Hepatocyte (in vitro differentiated cells): Measurements from ENCODE around the gene MANF. TPM values are rescaled to one million over a fixed set of nuclear protein-coding genes. Genes with fewer than 3 reads are reported as not detected.

Experiments
- DNase-seq: peaks from one replicate; pipeline ENCODE4 v3.0.0-alpha.2; 2016; ENCODE audit warnings: low spot score
- H2AFZ ChIP-seq: fragments of 200-600 bp; sonication (generic); 2 replicates; pipeline ENCODE4 v1.6.0; 2016; ENCODE audit warnings: antibody characterized with exemption, mild to moderate bottlenecking
- H3K27ac ChIP-seq: fragments of 200-600 bp; sonication (generic); 2 replicates; pipeline ENCODE4 v1.5.1; 2016; ENCODE audit warnings: mild to moderate bottlenecking
- H3K27me3 ChIP-seq: fragments of 200-600 bp; sonication (generic); 2 replicates; pipeline ENCODE4 v1.6.1; 2016
- H3K36me3 ChIP-seq: fragments of 200-600 bp; sonication (generic); replicated peaks from 2 replicates; pipeline ENCODE4 v1.5.1; 2016; ENCODE audit warnings: low read depth; ENCODE audit not compliant: insufficient read depth
- H3K4me1 ChIP-seq: fragments of 200-600 bp; sonication (generic); 2 replicates; pipeline ENCODE4 v1.5.1; 2016; ENCODE audit warnings: mild to moderate bottlenecking, moderate library complexity; ENCODE audit not compliant: insufficient read depth
- H3K4me2 ChIP-seq: fragments of 200-600 bp; sonication (generic); 2 replicates; pipeline ENCODE4 v1.6.0; 2016
- H3K4me3 ChIP-seq: fragments of 200-600 bp; sonication (generic); 2 replicates; pipeline ENCODE4 v1.5.1; 2016; ENCODE audit warnings: mild to moderate bottlenecking
- H3K79me2 ChIP-seq: fragments of 200-600 bp; sonication (generic); 2 replicates; pipeline ENCODE4 v1.6.0; 2017; ENCODE audit warnings: mild to moderate bottlenecking
- H3K9me2 ChIP-seq: fragments of 200-600 bp; sonication (generic); replicated peaks from 2 replicates; pipeline ENCODE4 v1.6.0; 2017; ENCODE audit warnings: mild to moderate bottlenecking; ENCODE audit not compliant: insufficient read depth
- H3K9me3 ChIP-seq: fragments of 200-600 bp; sonication (generic); 2 replicates; pipeline ENCODE4 v1.5.1; 2016; ENCODE audit warnings: low read depth, mild to moderate bottlenecking
- H4K20me1 ChIP-seq: fragments of 200-600 bp; sonication (generic); 2 replicates; pipeline ENCODE4 v1.6.0; 2016; ENCODE audit warnings: mild to moderate bottlenecking; ENCODE audit not compliant: insufficient read depth, poor library complexity, severe bottlenecking
- EZH2 ChIP-seq: fragments of 200-600 bp; sonication (generic); IDR thresholded peaks from 2 replicates; pipeline ENCODE4 v1.6.1; 2016; ENCODE audit warnings: antibody characterized with exemption, mild to moderate bottlenecking, borderline replicate concordance
- EZH2phosphoT487 ChIP-seq: fragments of 200-600 bp; sonication (generic); IDR thresholded peaks from one replicate; pipeline ENCODE4 v1.6.1; 2018; ENCODE audit warnings: antibody characterized with exemption, mild to moderate bottlenecking, low read depth, moderate library complexity; ENCODE audit not compliant: unreplicated experiment, severe bottlenecking
- WGBS: methylation state at CpG from one replicate; pipeline ENCODE4 v1.1.6; 2016; ENCODE audit warnings: low lambda C conversion rate; ENCODE audit errors: missing lambda C conversion rate; 5-methylcytosine and 5-hydroxymethylcytosine counted together
- polyA plus RNA-seq: library from polyadenylated mRNA; unstranded; fragments of >200 nt; fragmentation: Nextera tagmentation; extraction: Ambion mirVana; gene quantifications from 2 replicates; pipeline ENCODE4 v1.2.1, GENCODE V29; 2016
- total RNA-seq: library from RNA; depleted of rRNA; stranded (reverse); fragments of >200 nt; gene quantifications from 2 replicates; pipeline ENCODE4 v1.2.3, GENCODE V29; 2014
- TF ChIP-seq, protein P1 (sequence below): fragments of 200-600 bp; sonication (generic); IDR thresholded peaks from 2 replicates; pipeline ENCODE4 v1.5.1; 2016; ENCODE audit warnings: antibody characterized with exemption, mild to moderate bottlenecking; ENCODE audit not compliant: poor library complexity

MANF gene
- total and polyA plus RNA-seq, 2 experiments from 2014 or later = 178 to 225 TPM

DNA sequence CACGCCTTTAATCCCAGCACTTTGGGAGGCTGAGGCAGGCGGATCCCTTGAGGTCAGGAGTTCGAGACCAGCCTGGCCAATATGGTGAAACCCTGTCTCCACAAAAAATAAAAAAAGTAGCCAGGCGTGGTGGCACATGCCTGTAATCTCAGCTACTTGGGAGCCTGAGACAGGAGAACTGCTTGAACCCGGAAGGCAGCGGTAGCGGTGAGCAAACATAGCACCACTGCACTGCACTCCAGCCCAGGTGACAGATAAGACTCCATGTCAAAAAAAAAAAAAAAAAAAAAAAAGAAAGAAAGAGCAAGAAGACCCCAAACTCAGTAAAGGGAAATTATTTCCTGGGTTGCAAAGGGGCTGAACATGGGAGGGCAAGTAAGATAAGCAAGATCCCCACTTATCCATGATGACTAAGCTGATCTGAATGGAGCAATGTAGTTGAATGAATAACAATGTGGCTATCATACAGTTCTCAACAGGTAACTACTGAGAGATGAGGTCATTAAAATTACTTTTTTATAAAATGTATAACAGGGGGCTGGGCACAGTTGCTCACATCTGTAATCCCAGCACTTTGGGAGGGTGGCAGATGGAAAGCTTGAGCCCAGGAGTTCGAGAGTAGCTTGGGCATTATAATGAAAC, 52.0 kb downstream of the MANF start:
- no peaks in the 10 kb centered on the region for H3K4me1 ChIP-seq
- TF ChIP-seq EZH2phosphoT487 (no peak), EZH2 (no peak)
- TF ChIP-seq, protein P1, sequence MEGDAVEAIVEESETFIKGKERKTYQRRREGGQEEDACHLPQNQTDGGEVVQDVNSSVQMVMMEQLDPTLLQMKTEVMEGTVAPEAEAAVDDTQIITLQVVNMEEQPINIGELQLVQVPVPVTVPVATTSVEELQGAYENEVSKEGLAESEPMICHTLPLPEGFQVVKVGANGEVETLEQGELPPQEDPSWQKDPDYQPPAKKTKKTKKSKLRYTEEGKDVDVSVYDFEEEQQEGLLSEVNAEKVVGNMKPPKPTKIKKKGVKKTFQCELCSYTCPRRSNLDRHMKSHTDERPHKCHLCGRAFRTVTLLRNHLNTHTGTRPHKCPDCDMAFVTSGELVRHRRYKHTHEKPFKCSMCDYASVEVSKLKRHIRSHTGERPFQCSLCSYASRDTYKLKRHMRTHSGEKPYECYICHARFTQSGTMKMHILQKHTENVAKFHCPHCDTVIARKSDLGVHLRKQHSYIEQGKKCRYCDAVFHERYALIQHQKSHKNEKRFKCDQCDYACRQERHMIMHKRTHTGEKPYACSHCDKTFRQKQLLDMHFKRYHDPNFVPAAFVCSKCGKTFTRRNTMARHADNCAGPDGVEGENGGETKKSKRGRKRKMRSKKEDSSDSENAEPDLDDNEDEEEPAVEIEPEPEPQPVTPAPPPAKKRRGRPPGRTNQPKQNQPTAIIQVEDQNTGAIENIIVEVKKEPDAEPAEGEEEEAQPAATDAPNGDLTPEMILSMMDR = no peak
- H3K4me2 ChIP-seq = no peak overlapping the region
- WGBS = 96% methylated on average over 8 of the region's 8 CpGs
- no peak overlapping the region for H3K4me3 ChIP-seq
- no peaks in the 10 kb centered on the region for H3K36me3 ChIP-seq
- no peak overlapping the region for H3K27ac ChIP-seq
- H3K9me2 ChIP-seq = no peaks in the 10 kb centered on the region
- H4K20me1 ChIP-seq = no peaks in the 10 kb centered on the region
- no peaks in the 10 kb centered on the region for H3K27me3 ChIP-seq
- H2AFZ ChIP-seq = no peak overlapping the region
- no peaks in the 10 kb centered on the region for H3K79me2 ChIP-seq
- H3K9me3 ChIP-seq = no peaks in the 10 kb centered on the region
- no peak for DNase-seq

Other genes starting within 250 kb of the MANF start
- gene RBM15B, start 6.0 kb downstream of the MANF start, total RNA-seq = 28.6 and 31.0 TPM in 2 replicates
- gene RBM15B, start 6.0 kb downstream of the MANF start, polyA plus RNA-seq = 30.6 and 33.3 TPM in 2 replicates
- 10.1 and 11.6 TPM in 2 replicates for gene DCAF1, start 114.7 kb downstream of the MANF start, total RNA-seq
- 4.6 and 5.4 TPM in 2 replicates for gene DCAF1, start 114.7 kb downstream of the MANF start, polyA plus RNA-seq
- gene RAD54L2, start 153.4 kb downstream of the MANF start, total RNA-seq = 13.8 and 17.5 TPM in 2 replicates
- gene RAD54L2, start 153.4 kb downstream of the MANF start, polyA plus RNA-seq = 8.9 and 10.8 TPM in 2 replicates